Type B pancreatic cell (in vitro differentiated cells): Measurements from ENCODE around the gene THRB. TPM values are rescaled to one million over a fixed set of nuclear protein-coding genes. Genes with fewer than 3 reads are reported as not detected.

ENCODE experiments used
- DNase-seq: peaks from one replicate; pipeline ENCODE4 v3.0.0; 2021; ENCODE audit warnings: mixed read lengths; ENCODE audit not compliant: unreplicated experiment; ENCODE audit errors: extremely low spot score
- H3K27ac Mint-ChIP-seq: 2 replicates; pipeline ENCODE4 v1.8.0; 2021; ENCODE audit warnings: mild to moderate bottlenecking, mixed read lengths
- H3K27me3 Mint-ChIP-seq: 2 replicates; pipeline ENCODE4 v1.8.0; 2021; ENCODE audit warnings: mixed read lengths
- H3K36me3 Mint-ChIP-seq: 2 replicates; pipeline ENCODE4 v1.8.0; 2021; ENCODE audit warnings: mixed read lengths
- H3K4me1 Mint-ChIP-seq: one replicate; pipeline ENCODE4 v1.8.0; 2021; ENCODE audit warnings: mixed read lengths; ENCODE audit not compliant: unreplicated experiment
- H3K4me3 Mint-ChIP-seq: 2 replicates; pipeline ENCODE4 v1.8.0; 2021; ENCODE audit warnings: mild to moderate bottlenecking, mixed read lengths
- H3K9me3 Mint-ChIP-seq: 2 replicates; pipeline ENCODE4 v1.8.0; 2021; ENCODE audit warnings: mixed read lengths
- total RNA-seq: library from RNA; stranded (reverse); gene quantifications from 2 replicates; pipeline ENCODE4 v1.2.1, GENCODE V29; 2021; ENCODE audit warnings: low replicate concordance
- TF ChIP-seq, protein P1 (sequence below): fragments of 200-600 bp; sonication (generic); conservative IDR thresholded peaks from 2 replicates; pipeline ENCODE4 v1.5.0; 2021; ENCODE audit warnings: antibody characterized with exemption, mild to moderate bottlenecking

Gene THRB
- total RNA-seq, 1 donor from 2014 or later: 15.6 TPM

GRCh38 chr3:24191801-24192403 lies 302.7 kb downstream of the THRB start:
- no peak for DNase-seq
- Mint-ChIP-seq H3K27me3 (no peaks in the 10 kb centered on the region), H3K9me3 (no peaks in the 10 kb centered on the region), H3K4me3 (no peak overlapping the region), H3K36me3 (no peaks in the 10 kb centered on the region), H3K4me1 (no peaks in the 10 kb centered on the region), H3K27ac (no peak overlapping the region)
- TF ChIP-seq, protein P1, sequence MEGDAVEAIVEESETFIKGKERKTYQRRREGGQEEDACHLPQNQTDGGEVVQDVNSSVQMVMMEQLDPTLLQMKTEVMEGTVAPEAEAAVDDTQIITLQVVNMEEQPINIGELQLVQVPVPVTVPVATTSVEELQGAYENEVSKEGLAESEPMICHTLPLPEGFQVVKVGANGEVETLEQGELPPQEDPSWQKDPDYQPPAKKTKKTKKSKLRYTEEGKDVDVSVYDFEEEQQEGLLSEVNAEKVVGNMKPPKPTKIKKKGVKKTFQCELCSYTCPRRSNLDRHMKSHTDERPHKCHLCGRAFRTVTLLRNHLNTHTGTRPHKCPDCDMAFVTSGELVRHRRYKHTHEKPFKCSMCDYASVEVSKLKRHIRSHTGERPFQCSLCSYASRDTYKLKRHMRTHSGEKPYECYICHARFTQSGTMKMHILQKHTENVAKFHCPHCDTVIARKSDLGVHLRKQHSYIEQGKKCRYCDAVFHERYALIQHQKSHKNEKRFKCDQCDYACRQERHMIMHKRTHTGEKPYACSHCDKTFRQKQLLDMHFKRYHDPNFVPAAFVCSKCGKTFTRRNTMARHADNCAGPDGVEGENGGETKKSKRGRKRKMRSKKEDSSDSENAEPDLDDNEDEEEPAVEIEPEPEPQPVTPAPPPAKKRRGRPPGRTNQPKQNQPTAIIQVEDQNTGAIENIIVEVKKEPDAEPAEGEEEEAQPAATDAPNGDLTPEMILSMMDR: no peak

DNA sequence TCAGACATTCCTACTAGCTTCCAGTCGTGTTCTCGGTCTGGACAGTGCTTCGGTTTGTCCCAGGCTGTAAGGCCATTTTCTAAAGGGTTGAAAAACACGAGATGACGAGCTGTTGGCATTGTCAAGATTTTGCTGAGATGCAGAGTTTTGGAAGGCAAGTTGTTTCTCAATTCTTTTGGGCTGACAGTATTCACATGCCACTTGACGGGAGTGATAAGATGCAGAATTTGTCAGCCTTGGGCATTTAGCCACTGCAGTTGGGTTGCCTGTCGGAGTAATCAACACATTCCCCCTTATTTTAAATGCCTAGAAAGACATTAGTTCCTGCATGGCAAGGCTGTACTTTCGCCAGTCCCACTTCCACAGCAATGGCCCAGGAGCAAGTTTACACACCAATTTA lies 304.4 kb downstream of the THRB start:
- H3K9me3 Mint-ChIP-seq: no peaks in the 10 kb centered on the region
- H3K27me3 Mint-ChIP-seq: no peaks in the 10 kb centered on the region
- H3K4me1 Mint-ChIP-seq: no peaks in the 10 kb centered on the region
- H3K36me3 Mint-ChIP-seq: no peaks in the 10 kb centered on the region
- no peak overlapping the region for H3K4me3 Mint-ChIP-seq
- no peak overlapping the region for H3K27ac Mint-ChIP-seq
- TF ChIP-seq, protein P1: no peak
- DNase-seq: no peak

- TF ChIP-seq, protein P1: peak; percentile 78
- no peak for DNase-seq
- H3K27me3 Mint-ChIP-seq: no peaks in the 10 kb centered on the region
- peaks cover 5% of the 10 kb centered on the region for H3K4me1 Mint-ChIP-seq
- H3K27ac Mint-ChIP-seq: no peak overlapping the region
- no peaks in the 10 kb centered on the region for H3K9me3 Mint-ChIP-seq
- peak overlapping the region; percentile 34 for H3K4me3 Mint-ChIP-seq
- peaks cover 7% of the 10 kb centered on the region for H3K36me3 Mint-ChIP-seq
Measured at GRCh38 chr3:24185738-24186384, 308.8 kb downstream of the THRB start.

GRCh38 chr3:24184528-24185176 lies 310.0 kb downstream of the THRB start:
- TF ChIP-seq, protein P1: no peak

GRCh38 chr3:24182756-24183155 lies 311.9 kb downstream of the THRB start:
- no peaks in the 10 kb centered on the region for H3K9me3 Mint-ChIP-seq

More at GRCh38 chr3:24184528-24185176, 310.0 kb downstream of the THRB start:
- Mint-ChIP-seq H3K4me3 (no peak overlapping the region), H3K27ac (no peak overlapping the region), H3K9me3 (no peaks in the 10 kb centered on the region), H3K4me1 (peaks cover 5% of the 10 kb centered on the region), H3K36me3 (peaks cover 7% of the 10 kb centered on the region), H3K27me3 (no peaks in the 10 kb centered on the region)
- DNase-seq: no peak

More at GRCh38 chr3:24182756-24183155, 311.9 kb downstream of the THRB start:
- no peaks in the 10 kb centered on the region for H3K27me3 Mint-ChIP-seq
- DNase-seq: no peak
- no peak overlapping the region for H3K27ac Mint-ChIP-seq
- TF ChIP-seq, protein P1: no peak
- H3K36me3 Mint-ChIP-seq: peaks cover 7% of the 10 kb centered on the region
- H3K4me1 Mint-ChIP-seq: peaks cover 5% of the 10 kb centered on the region
- no peak overlapping the region for H3K4me3 Mint-ChIP-seq
